NT2/D1 (cell line): ENCODE measurements around the gene BAG1.

ENCODE experiments used
- DNase-seq: peaks from one replicate; pipeline ENCODE4 v3.0.0-alpha.2; 2011; ENCODE audit warnings: low read depth, low spot score
- H3K27me3 ChIP-seq: 2 replicates; pipeline ENCODE4 v1.6.0; 2011; ENCODE audit warnings: mild to moderate bottlenecking; ENCODE audit not compliant: insufficient read length, insufficient read depth
- H3K36me3 ChIP-seq: 2 replicates; pipeline ENCODE4 v1.6.1; 2011; ENCODE audit warnings: mild to moderate bottlenecking, low read length, mixed read lengths; ENCODE audit not compliant: insufficient read depth, insufficient read length
- H3K4me1 ChIP-seq: 2 replicates; pipeline ENCODE4 v1.5.1; 2011; ENCODE audit not compliant: insufficient read depth, insufficient read length
- H3K4me3 ChIP-seq: 2 replicates; pipeline ENCODE4 v1.5.1; 2011; ENCODE audit warnings: low read depth; ENCODE audit not compliant: insufficient read length
- H3K9ac ChIP-seq: 2 replicates; pipeline ENCODE4 v1.6.0; 2011; ENCODE audit warnings: low read depth; ENCODE audit not compliant: insufficient read length
- H3K9me3 ChIP-seq: 2 replicates; pipeline ENCODE4 v1.5.1; 2011; ENCODE audit warnings: mild to moderate bottlenecking, low read length; ENCODE audit not compliant: insufficient read depth
- SUZ12 ChIP-seq: IDR thresholded peaks from 2 replicates; pipeline ENCODE4 v1.6.1; 2011; ENCODE audit not compliant: insufficient read length, insufficient read depth; ENCODE audit errors: extremely low read depth
- YY1 ChIP-seq: IDR thresholded peaks from 2 replicates; pipeline ENCODE4 v1.6.1; 2011; ENCODE audit not compliant: insufficient read length, insufficient read depth
- ZNF274 ChIP-seq: IDR thresholded peaks from 2 replicates; pipeline ENCODE4 v1.6.1; 2011; ENCODE audit warnings: mild to moderate bottlenecking, low read depth, low read length

BAG1 gene

GRCh38 chr9:33231623-33231942 is 32.9 kb downstream of the BAG1 start:
- Histone ChIP-seq H3K4me1 (peaks cover 8% of the 10 kb centered on the region), H3K9me3 (no peaks in the 10 kb centered on the region), H3K4me3 (no peak overlapping the region), H3K9ac (no peak overlapping the region), H3K27me3 (peaks cover 1% of the 10 kb centered on the region), H3K36me3 (no peaks in the 10 kb centered on the region)
- no peak for DNase-seq
- TF ChIP-seq YY1 (no peak), ZNF274 (no peak), SUZ12 (no peak)

GRCh38 chr9:33230756-33231622 is 33.5 kb downstream of the BAG1 start:
- Histone ChIP-seq H3K9me3 (no peaks in the 10 kb centered on the region), H3K4me1 (peaks cover 8% of the 10 kb centered on the region), H3K9ac (no peak overlapping the region), H3K4me3 (no peak overlapping the region), H3K36me3 (no peaks in the 10 kb centered on the region), H3K27me3 (peaks cover 1% of the 10 kb centered on the region)
- TF ChIP-seq YY1 (no peak), SUZ12 (no peak), ZNF274 (no peak)
- DNase-seq, result no peak

GRCh38 chr9:33229359-33230114 is 35.0 kb downstream of the BAG1 start:
- H3K27me3 ChIP-seq, result peaks cover 1% of the 10 kb centered on the region
- H3K9me3 ChIP-seq, result no peaks in the 10 kb centered on the region
- no peak for TF ChIP-seq ZNF274
- H3K9ac ChIP-seq, result no peak overlapping the region
- H3K4me3 ChIP-seq, result no peak overlapping the region
- no peaks in the 10 kb centered on the region for H3K36me3 ChIP-seq
- DNase-seq, result no peak
- peaks cover 8% of the 10 kb centered on the region for H3K4me1 ChIP-seq

GRCh38 chr9:33228606-33229005 is 35.9 kb downstream of the BAG1 start:
- Histone ChIP-seq H3K27me3 (no peaks in the 10 kb centered on the region), H3K4me3 (no peak overlapping the region), H3K9me3 (no peaks in the 10 kb centered on the region), H3K4me1 (peaks cover 8% of the 10 kb centered on the region), H3K9ac (no peak overlapping the region), H3K36me3 (no peaks in the 10 kb centered on the region)
- TF ChIP-seq YY1 (no peak), ZNF274 (no peak)
- DNase-seq, result no peak

GRCh38 chr9:33227741-33228140 is 36.8 kb downstream of the BAG1 start:
- TF ChIP-seq ZNF274 (no peak), YY1 (no peak), SUZ12 (no peak)
- no peaks in the 10 kb centered on the region for H3K36me3 ChIP-seq
- no peaks in the 10 kb centered on the region for H3K9me3 ChIP-seq
- no peaks in the 10 kb centered on the region for H3K27me3 ChIP-seq
- no peak for DNase-seq
- no peak overlapping the region for H3K9ac ChIP-seq
- peaks cover 8% of the 10 kb centered on the region for H3K4me1 ChIP-seq
- H3K4me3 ChIP-seq, result no peak overlapping the region

- no peaks in the 10 kb centered on the region for H3K9me3 ChIP-seq
- no peak overlapping the region for H3K9ac ChIP-seq
- no peak for DNase-seq
- peaks cover 9% of the 10 kb centered on the region for H3K4me1 ChIP-seq
- no peak overlapping the region for H3K4me3 ChIP-seq
- no peak for TF ChIP-seq SUZ12
- TF ChIP-seq ZNF274, result no peak
- no peak for TF ChIP-seq YY1
- no peaks in the 10 kb centered on the region for H3K27me3 ChIP-seq
- no peaks in the 10 kb centered on the region for H3K36me3 ChIP-seq
Observed at GRCh38 chr9:33227008-33227398, 37.5 kb downstream of the BAG1 start.

- Histone ChIP-seq H3K9me3 (no peaks in the 10 kb centered on the region), H3K27me3 (no peaks in the 10 kb centered on the region), H3K4me3 (no peak overlapping the region), H3K9ac (no peak overlapping the region), H3K4me1 (peaks cover 12% of the 10 kb centered on the region), H3K36me3 (no peaks in the 10 kb centered on the region)
- peak; percentile 36 for DNase-seq
- TF ChIP-seq ZNF274, result no peak
- no peak for TF ChIP-seq SUZ12
- no peak for TF ChIP-seq YY1
Observed at GRCh38 chr9:33225319-33226147, 39.0 kb downstream of the BAG1 start.
